OCI-LY7 (cell line): ENCODE results near the gene NID2.

Source experiments
- EZH2phosphoT487 ChIP-seq: fragments of 200-600 bp; sonication (generic); IDR thresholded peaks from 2 replicates; pipeline ENCODE4 v1.6.1; 2018; ENCODE audit warnings: low read depth, borderline replicate concordance, mild to moderate bottlenecking, mixed run types, antibody characterized with exemption, low read length, moderate library complexity, mixed read lengths
- TF ChIP-seq, protein P1 (sequence below): fragments of 200-600 bp; sonication (generic); conservative IDR thresholded peaks from 2 replicates; pipeline ENCODE4 v1.5.1; 2014; ENCODE audit warnings: mild to moderate bottlenecking, antibody characterized with exemption, low read length, moderate library complexity, mixed read lengths

DNA sequence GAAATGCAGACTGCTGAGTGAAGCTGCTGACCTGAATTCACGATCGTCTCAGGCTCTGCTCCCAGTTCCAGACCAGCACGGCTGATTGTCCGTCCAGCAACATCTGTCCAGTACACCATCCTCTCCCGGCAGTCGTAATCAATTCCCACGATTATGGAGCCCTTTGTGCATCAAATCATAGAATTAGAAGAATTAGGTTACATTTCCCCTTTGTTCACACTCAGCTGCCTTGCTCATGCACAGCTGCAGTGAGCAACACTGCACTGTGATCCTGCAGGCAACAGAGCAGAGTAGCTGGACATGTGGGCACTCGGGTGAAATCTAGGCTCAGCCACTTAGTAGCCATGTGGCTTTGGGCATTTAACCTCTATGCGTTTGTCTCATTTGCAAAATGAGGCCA is 57.3 kb downstream of the NID2 start:
- TF ChIP-seq, protein P1, sequence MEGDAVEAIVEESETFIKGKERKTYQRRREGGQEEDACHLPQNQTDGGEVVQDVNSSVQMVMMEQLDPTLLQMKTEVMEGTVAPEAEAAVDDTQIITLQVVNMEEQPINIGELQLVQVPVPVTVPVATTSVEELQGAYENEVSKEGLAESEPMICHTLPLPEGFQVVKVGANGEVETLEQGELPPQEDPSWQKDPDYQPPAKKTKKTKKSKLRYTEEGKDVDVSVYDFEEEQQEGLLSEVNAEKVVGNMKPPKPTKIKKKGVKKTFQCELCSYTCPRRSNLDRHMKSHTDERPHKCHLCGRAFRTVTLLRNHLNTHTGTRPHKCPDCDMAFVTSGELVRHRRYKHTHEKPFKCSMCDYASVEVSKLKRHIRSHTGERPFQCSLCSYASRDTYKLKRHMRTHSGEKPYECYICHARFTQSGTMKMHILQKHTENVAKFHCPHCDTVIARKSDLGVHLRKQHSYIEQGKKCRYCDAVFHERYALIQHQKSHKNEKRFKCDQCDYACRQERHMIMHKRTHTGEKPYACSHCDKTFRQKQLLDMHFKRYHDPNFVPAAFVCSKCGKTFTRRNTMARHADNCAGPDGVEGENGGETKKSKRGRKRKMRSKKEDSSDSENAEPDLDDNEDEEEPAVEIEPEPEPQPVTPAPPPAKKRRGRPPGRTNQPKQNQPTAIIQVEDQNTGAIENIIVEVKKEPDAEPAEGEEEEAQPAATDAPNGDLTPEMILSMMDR: no peak
- TF ChIP-seq EZH2phosphoT487: no peak
